ENCODE data around the gene OSBPL2.

- TF ChIP-seq CTCF (IDR thresholded peaks at IDR 0.05) (no peak), EZH2 (IDR thresholded peaks at IDR 0.05) (no peak)
Measured at GRCh38 chr20:62242176-62242575, 3.9 kb downstream of the OSBPL2 start.

Data from neural progenitor cell (in vitro differentiated cells).